Neutrophil (primary cell): ENCODE measurements around the gene MPP2.
A peak's percentile ranks its signal among the peaks of the same experiment; 100 is the strongest.

ENCODE experiments used
- H3K27ac ChIP-seq: fragments of 200-600 bp; sonication (generic); 2 replicates; pipeline ENCODE4 v1.5.1; 2016; ENCODE audit warnings: mild to moderate bottlenecking, moderate library complexity
- H3K27me3 ChIP-seq: fragments of 200-600 bp; sonication (generic); 2 replicates; pipeline ENCODE4 v1.6.0; 2016; ENCODE audit warnings: mild to moderate bottlenecking
- H3K36me3 ChIP-seq: fragments of 200-600 bp; sonication (generic); 2 replicates; pipeline ENCODE4 v1.5.1; 2017
- H3K4me1 ChIP-seq, 2 experiments: fragments of 200-600 bp in 1 of 2; sonication (generic) in 1 of 2; 1 replicate in 1 of 2; 2 replicates in 1 of 2; pipeline versions ENCODE4 v1.5.1 to v1.6.1; 2013 to 2016; ENCODE audit warnings: low read depth in 1 of 2, low read length in 1 of 2, mild to moderate bottlenecking in 1 of 2, moderate library complexity in 1 of 2; ENCODE audit not compliant: control insufficient read depth in 1 of 2, insufficient read depth in 1 of 2
- H3K4me3 ChIP-seq, 2 experiments: fragments of 200-600 bp in 1 of 2; sonication (generic) in 1 of 2; 1 replicate in 1 of 2; 2 replicates in 1 of 2; pipeline ENCODE4 v1.5.1; 2013 to 2016; ENCODE audit warnings: low read depth in 1 of 2, low read length in 1 of 2, mild to moderate bottlenecking in 1 of 2, moderate library complexity in 1 of 2
- H3K9me3 ChIP-seq: fragments of 200-600 bp; sonication (generic); 2 replicates; pipeline ENCODE4 v1.5.1; 2016
- TF ChIP-seq, protein P1 (sequence below): fragments of 200-600 bp; sonication (generic); IDR thresholded peaks from 2 replicates; pipeline ENCODE4 v1.5.1; 2016; ENCODE audit warnings: antibody characterized with exemption

MPP2 gene

DNA sequence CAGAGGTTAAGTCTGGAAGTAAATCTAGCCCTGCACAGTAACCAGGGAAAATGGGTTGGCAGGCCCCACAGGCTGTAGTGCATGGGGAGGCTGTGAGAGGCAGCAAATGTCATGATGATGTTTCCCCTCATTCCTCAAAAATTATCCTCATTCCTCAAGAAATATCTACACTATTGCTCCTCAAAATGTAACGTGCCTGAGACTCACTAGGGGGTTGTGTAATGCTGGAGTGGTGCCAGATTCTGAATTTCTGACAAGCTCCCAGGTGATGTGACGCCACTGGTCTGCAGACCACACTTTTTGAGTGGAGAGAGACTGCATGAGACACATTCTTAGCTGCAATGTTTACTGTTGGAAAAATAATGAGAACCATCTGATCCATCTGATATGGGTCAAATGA lies 73.2 kb downstream of the MPP2 start:
- H3K36me3 ChIP-seq: no peaks in the 10 kb centered on the region
- no peak overlapping the region for H3K27ac ChIP-seq
- no peak overlapping the region for H3K4me3 ChIP-seq
- peaks cover 72% of the 10 kb centered on the region for H3K27me3 ChIP-seq
- TF ChIP-seq, protein P1, sequence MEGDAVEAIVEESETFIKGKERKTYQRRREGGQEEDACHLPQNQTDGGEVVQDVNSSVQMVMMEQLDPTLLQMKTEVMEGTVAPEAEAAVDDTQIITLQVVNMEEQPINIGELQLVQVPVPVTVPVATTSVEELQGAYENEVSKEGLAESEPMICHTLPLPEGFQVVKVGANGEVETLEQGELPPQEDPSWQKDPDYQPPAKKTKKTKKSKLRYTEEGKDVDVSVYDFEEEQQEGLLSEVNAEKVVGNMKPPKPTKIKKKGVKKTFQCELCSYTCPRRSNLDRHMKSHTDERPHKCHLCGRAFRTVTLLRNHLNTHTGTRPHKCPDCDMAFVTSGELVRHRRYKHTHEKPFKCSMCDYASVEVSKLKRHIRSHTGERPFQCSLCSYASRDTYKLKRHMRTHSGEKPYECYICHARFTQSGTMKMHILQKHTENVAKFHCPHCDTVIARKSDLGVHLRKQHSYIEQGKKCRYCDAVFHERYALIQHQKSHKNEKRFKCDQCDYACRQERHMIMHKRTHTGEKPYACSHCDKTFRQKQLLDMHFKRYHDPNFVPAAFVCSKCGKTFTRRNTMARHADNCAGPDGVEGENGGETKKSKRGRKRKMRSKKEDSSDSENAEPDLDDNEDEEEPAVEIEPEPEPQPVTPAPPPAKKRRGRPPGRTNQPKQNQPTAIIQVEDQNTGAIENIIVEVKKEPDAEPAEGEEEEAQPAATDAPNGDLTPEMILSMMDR: no peak
- peaks cover 4 to 12% of the 10 kb centered on the region in 2 experiments for H3K4me1 ChIP-seq
- no peaks in the 10 kb centered on the region for H3K9me3 ChIP-seq

DNA sequence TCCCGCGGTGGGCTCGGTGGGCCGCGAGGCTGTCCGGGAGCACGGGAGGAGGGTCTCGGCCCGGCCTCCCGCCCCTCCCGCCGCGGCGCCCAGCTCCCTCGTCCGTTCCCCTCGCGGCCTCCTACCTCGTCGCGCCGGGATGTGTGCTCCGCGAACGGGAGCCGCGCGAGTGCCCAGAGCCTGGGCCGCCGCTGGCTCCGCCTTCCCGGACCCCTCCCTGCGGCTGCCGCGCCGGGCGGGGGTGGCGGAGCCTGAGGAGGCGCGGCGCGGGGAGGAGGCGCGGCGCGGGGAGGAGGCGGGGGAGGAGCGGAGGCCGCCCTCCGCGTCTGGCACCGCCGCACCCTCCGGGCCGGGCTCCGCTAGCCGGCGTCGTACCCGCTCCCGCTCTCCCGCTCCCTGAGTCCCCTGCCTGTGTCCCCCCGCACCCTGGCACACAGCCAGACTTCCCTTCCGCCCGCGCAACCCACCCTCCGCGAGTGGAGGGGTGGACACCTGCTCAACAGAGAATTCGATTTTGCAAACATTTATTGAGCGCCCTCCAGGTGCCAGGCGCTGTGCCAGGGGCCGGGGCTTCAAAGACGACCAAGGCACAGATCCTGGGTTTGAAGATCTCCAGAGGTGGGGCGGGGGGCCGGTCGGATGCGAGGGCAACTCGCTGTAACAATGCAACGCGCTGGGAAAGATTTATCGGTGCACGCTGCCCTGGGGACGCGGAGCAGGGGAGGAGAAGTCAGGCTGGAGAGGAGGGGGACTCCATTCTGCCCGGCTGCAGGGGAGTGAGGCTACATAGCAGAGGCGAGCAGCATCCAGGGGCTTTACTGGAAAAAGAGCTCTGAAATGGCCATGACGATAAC lies 74.1 kb downstream of the MPP2 start, which contains the start of gene MPP3:
Gene MPP3, minus strand, starts transcription at position 171 of the 854 bp plus-strand sequence. CDS start 1,240 bp downstream, outside the sequence.
- TF ChIP-seq, protein P1: no peak
- Histone ChIP-seq H3K27ac (no peak within 1 kb of the TSS), H3K9me3 (no peaks in the 10 kb centered on the region), H3K36me3 (no peaks in the 10 kb centered on the region), H3K4me1 (peaks cover 4 to 12% of the 10 kb centered on the region in 2 experiments), H3K27me3 (peaks cover 75% of the 10 kb centered on the region), H3K4me3 (peak within 1 kb of the TSS in 1 of 2 experiments; percentile 28)

DNA sequence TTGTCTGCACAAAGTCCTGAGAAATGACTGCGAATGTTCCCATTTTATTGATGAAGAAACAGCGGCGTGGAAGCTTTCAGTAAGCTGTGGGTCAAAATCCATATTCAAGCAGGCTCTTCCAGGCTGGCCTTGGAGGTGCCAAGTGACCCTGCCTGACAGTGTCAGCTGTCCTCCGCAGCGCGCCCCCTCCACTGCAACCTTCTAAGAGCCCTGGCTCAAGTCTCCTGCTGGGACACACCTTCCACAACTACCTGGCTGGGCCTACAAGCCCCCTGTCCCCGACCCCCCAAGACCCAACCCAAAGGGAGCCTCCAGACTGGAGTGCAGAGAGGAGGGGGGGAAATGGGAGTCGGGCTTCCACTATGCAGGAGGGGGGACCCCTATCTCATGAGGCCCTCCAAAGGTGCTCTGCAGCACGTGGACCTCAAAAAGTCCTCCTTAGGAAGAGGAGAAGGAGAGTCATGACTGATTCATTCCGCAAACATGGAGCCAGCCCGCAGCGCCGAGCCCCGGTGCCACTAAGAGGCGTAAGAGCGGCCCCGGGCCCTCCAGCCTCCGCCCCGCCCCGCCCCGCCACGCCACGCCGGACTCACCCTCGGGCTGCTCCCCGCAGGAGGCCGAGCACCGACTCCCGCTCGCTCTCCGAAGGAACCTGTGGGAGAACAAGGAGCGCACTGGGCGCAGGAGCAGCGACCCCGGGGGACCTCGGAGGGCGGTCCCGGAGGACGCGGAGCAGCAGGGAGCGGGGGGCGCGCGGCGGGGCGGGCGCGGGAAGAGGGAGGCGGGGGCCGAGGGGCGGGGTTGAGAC lies 75.0 kb downstream of the MPP2 start:
- Histone ChIP-seq H3K36me3 (no peaks in the 10 kb centered on the region), H3K27me3 (peaks cover 75% of the 10 kb centered on the region), H3K9me3 (no peaks in the 10 kb centered on the region), H3K4me3 (peak overlapping the region in 1 of 2 experiments; percentile 28), H3K4me1 (peaks cover 4 to 12% of the 10 kb centered on the region in 2 experiments), H3K27ac (no peak overlapping the region)
- TF ChIP-seq, protein P1: no peak

DNA sequence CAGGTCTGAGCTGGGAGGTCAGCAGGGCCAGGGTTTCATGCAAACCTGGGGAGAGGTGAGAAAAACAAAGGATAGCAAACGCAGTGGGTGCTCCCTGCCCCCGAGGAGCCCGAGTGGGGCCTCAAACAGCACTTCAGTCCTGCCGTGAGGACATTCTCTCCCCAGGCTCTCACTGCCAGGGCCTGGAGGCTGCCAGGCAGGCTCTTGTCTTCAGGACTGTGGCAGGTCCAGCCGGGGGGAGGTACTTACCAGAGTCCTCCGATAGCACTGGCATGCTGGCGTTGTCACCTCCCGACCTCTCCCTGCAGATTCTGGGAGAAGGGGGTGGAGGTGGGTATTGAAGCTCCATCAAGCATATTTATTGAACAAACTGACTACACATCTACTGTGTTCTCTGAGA lies 75.7 kb downstream of the MPP2 start:
- Histone ChIP-seq H3K4me3 (no peak overlapping the region), H3K27ac (no peak overlapping the region), H3K27me3 (peaks cover 75% of the 10 kb centered on the region), H3K36me3 (no peaks in the 10 kb centered on the region), H3K4me1 (peaks cover 4 to 12% of the 10 kb centered on the region in 2 experiments), H3K9me3 (no peaks in the 10 kb centered on the region)
- TF ChIP-seq, protein P1: no peak

DNA sequence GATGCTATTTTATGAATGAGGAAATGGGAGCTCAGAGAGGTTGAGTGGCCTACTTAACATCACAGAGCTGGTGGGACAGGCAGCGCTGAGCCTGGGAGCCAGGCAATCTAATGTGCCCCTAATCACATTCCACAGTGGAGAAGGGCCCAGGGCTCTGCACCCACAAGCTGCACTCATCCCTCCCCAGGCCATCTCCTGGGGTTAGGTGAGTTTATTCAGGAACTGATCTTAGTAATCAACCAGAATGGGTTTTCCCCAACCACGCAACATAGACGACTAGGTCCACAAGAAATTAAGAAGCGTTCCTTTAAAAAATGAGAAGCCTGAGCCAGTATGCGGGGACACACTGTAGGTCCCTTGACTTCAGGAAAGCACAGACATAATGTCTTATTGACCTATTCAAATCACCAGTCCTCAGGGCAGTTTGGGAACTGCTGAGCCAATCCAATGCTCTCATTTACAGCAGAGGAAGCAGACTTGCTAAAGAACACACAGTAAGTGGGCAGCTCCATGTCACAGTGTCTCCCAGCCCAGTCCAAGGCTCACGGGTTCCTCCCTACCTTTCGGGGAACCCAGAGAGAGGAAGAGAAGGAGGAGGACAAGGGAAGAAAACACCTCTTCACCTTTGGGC lies 76.7 kb downstream of the MPP2 start:
- no peak overlapping the region for H3K4me3 ChIP-seq
- H3K9me3 ChIP-seq: no peaks in the 10 kb centered on the region
- H3K27ac ChIP-seq: no peak overlapping the region
- TF ChIP-seq, protein P1: no peak
- H3K4me1 ChIP-seq: peaks cover 4 to 12% of the 10 kb centered on the region in 2 experiments
- H3K27me3 ChIP-seq: peaks cover 68% of the 10 kb centered on the region
- no peaks in the 10 kb centered on the region for H3K36me3 ChIP-seq
